Mucosa of descending colon (tissue), 3 donors: Measurements from ENCODE around the gene NUCB1. TPM values are rescaled to one million over a fixed set of nuclear protein-coding genes. Genes with fewer than 3 reads are reported as not detected.
"Not testable (repeated sequence)": the region's sequence is repeated elsewhere in the genome, so short reads cannot be mapped to it uniquely, and the experiment has no call there.

ENCODE experiments used
- ATAC-seq: fragments of 200-7000 bp; cut with Tn5 transposase; one replicate; pipeline ENCODE4 v1.9.1; 2020; ENCODE audit warnings: mild to moderate bottlenecking, moderate library complexity
- DNase-seq, 3 donors: peaks; one replicate each; pipeline ENCODE4 v3.0.0-alpha.2; 2020
- H3K36me3 ChIP-seq: fragments of 200-600 bp; one replicate; pipeline ENCODE4 v1.8.0; 2021; ENCODE audit warnings: low read depth, mild to moderate bottlenecking
- H3K4me1 ChIP-seq: fragments of 200-600 bp; one replicate; pipeline ENCODE4 v1.8.0; 2021; ENCODE audit warnings: low read depth, mild to moderate bottlenecking
- H3K4me3 ChIP-seq: fragments of 200-600 bp; one replicate; pipeline ENCODE4 v1.8.0; 2021; ENCODE audit warnings: mild to moderate bottlenecking
- H3K9me3 ChIP-seq: fragments of 200-600 bp; one replicate; pipeline ENCODE4 v1.8.0; 2021; ENCODE audit warnings: mild to moderate bottlenecking
- intact Hi-C, 2 donors: fragments of 100-400 bp; cut with DNase I in 1 of 2; cut with micrococcal nuclease in 1 of 2; formaldehyde crosslinking; loops; one replicate each; pipeline versions ENCODE4 v1.11.0 to v1.11.1; 2022; cut with DNase I, micrococcal nuclease
- total RNA-seq, 3 donors: library from RNA; stranded (reverse); fragmentation: NEBNext Ultra II Directional in 2 of 3; extraction: Animal tissue kit (Norgen Biotek cat#: 25700) in 2 of 3; gene quantifications; one replicate each; pipeline versions ENCODE4 v1.2.1 to v1.2.4, GENCODE V29; 2021 to 2023
- TF ChIP-seq, protein P1 (sequence below): fragments of 200-600 bp; IDR thresholded peaks from one replicate; pipeline ENCODE4 v1.8.0; 2022; ENCODE audit warnings: antibody characterized with exemption, mild to moderate bottlenecking
- donor health status: DM: no; HTN: no; CAD: no; lungs with moderate emphysema.
- donor health status: DM: no; HTN: no; CAD: no.
- donor health status: DM: no; HTN: yes; CAD: no.

The NUCB1 gene
- total RNA-seq, 3 donors from 2014 or later: 171 to 219 (median 205) TPM

DNA sequence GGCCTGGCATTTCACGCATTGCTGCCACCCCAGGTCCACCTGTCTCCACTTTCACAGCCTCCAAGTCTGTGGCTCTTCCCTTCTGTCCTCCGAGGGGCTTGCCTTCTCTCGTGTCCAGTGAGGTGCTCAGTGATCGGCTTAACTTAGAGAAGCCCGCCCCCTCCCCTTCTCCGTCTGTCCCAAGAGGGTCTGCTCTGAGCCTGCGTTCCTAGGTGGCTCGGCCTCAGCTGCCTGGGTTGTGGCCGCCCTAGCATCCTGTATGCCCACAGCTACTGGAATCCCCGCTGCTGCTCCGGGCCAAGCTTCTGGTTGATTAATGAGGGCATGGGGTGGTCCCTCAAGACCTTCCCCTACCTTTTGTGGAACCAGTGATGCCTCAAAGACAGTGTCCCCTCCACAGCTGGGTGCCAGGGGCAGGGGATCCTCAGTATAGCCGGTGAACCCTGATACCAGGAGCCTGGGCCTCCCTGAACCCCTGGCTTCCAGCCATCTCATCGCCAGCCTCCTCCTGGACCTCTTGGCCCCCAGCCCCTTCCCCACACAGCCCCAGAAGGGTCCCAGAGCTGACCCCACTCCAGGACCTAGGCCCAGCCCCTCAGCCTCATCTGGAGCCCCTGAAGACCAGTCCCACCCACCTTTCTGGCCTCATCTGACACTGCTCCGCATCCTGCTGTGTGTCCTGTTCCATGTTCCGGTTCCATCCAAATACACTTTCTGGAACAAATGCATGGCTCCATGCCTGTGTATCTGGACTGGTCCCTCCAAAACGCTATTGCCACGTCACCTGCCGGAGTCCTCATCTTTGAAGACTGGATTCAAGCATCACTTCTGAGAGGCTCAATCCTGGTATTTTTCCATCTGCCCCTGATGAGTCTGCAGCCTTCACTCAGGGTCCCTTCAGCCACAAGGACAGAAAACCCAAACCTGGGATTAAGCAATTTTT is 22.7 kb downstream of the NUCB1 start:
- TF ChIP-seq, protein P1, sequence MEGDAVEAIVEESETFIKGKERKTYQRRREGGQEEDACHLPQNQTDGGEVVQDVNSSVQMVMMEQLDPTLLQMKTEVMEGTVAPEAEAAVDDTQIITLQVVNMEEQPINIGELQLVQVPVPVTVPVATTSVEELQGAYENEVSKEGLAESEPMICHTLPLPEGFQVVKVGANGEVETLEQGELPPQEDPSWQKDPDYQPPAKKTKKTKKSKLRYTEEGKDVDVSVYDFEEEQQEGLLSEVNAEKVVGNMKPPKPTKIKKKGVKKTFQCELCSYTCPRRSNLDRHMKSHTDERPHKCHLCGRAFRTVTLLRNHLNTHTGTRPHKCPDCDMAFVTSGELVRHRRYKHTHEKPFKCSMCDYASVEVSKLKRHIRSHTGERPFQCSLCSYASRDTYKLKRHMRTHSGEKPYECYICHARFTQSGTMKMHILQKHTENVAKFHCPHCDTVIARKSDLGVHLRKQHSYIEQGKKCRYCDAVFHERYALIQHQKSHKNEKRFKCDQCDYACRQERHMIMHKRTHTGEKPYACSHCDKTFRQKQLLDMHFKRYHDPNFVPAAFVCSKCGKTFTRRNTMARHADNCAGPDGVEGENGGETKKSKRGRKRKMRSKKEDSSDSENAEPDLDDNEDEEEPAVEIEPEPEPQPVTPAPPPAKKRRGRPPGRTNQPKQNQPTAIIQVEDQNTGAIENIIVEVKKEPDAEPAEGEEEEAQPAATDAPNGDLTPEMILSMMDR: no peak
- intact Hi-C loops: no loop called here
- Histone ChIP-seq H3K9me3 (no peaks in the 10 kb centered on the region), H3K4me3 (no peak overlapping the region), H3K4me1 (peaks cover 4% of the 10 kb centered on the region), H3K36me3 (no peaks in the 10 kb centered on the region)
- ATAC-seq: no peak
- DNase-seq: no peak

DNA sequence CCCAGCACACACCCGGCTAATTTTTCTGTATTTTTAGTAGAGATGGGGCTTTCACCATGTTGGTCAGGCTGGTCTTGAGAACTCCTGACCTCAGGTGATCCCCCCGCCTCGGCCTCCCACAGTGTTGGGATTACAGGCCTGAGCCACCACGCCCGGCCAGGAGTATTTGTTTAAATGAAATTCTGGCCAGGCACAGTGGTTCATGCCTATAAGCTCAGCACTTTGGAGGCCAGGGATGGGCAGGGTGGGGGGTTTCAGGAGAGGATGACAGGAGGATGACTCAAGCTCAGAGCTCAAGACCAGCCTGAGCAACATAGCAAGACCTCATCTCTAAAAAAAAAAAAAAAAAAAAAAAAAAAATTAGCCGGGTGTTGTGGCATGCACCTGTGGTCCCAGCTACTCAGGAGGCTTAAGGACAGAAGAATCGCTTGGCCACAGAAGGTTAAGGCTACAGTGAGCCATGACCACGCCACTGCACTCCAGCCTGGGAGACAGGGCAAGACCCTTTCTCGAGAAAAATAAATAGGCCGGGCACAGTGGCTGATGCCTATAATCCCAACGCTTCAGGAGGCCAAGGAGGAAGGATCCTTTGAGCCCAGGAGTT is 25.2 kb downstream of the NUCB1 start:
- peak; percentile 7 for ATAC-seq
- Histone ChIP-seq H3K4me1 (peaks cover 4% of the 10 kb centered on the region), H3K4me3 (no peak overlapping the region), H3K9me3 (no peaks in the 10 kb centered on the region), H3K36me3 (no peaks in the 10 kb centered on the region)
- DNase-seq: no peak
- TF ChIP-seq, protein P1: no peak
- intact Hi-C loops: no loop called here

DNA sequence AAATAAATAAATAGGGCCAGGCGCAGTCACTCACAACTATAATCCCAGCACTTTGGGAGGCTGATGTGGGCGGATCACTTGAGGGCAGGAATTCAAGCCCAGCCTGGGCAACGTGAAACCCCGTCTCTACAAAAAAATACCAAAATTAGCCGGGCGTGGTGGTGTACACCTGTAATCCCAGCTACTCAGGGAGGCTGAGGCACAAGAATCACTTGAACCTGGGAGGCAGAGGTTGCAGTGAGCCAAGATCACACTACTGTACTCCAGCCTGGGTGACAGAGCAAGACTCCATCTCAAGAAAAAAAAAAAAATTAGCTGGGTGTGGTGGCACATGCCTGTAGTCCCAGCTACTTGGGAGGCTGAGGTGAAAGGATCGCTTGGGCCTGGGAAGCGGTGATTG is 25.8 kb downstream of the NUCB1 start:
- DNase-seq, ATAC-seq, H3K4me3 ChIP-seq, H3K9me3 ChIP-seq, H3K36me3 ChIP-seq, H3K4me1 ChIP-seq, intact Hi-C loops: not testable (repeated sequence)

DNA sequence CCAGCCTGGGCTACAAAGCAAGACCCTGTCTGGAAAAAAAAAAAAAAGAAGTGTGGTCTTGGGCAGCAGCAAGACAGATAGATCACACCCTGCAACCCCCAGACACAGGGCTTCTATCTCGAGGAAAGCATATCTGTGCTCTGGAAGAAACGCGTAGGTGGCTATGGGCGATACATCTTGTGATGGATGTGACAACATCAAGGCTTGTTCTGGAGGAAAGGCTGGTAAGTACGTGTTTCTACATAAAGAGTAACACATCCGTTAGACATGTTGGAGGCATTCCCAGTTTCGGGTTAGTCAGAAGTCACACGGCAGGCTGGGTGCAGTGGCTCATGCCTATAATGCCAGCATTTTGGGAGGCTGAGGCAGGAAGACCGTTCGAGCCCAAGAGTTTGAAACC is 26.8 kb downstream of the NUCB1 start:
- ATAC-seq: peak; percentile 57
- H3K9me3 ChIP-seq: no peaks in the 10 kb centered on the region
- no peak overlapping the region for H3K4me3 ChIP-seq
- H3K36me3 ChIP-seq: no peaks in the 10 kb centered on the region
- intact Hi-C loops: no loop called here
- DNase-seq: peak in 1 of 3 donors; percentile 34
- H3K4me1 ChIP-seq: peaks cover 4% of the 10 kb centered on the region
- TF ChIP-seq, protein P1: no peak

DNA sequence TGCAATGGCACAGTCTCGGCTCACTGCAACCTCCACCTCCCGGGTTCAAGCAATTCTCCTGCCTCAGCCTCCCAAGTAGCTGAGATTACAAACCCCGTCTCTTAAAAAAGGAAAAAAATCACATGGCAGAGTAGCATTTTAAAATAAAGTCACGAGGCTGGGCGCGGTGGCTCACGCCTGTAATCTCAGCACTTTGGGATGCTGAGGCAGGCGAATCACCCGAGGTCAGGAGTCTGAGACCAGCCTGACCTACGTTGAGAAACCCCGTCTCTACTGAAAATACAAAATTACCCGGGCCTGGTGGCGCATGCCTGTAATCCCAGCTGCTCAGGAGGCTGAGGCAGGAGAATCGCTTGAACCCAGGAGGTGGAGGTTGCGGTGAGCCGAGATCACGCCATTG is 27.6 kb downstream of the NUCB1 start:
- DNase-seq, H3K4me1 ChIP-seq, intact Hi-C loops, H3K9me3 ChIP-seq, H3K36me3 ChIP-seq, H3K4me3 ChIP-seq, ATAC-seq: not testable (repeated sequence)

DNA sequence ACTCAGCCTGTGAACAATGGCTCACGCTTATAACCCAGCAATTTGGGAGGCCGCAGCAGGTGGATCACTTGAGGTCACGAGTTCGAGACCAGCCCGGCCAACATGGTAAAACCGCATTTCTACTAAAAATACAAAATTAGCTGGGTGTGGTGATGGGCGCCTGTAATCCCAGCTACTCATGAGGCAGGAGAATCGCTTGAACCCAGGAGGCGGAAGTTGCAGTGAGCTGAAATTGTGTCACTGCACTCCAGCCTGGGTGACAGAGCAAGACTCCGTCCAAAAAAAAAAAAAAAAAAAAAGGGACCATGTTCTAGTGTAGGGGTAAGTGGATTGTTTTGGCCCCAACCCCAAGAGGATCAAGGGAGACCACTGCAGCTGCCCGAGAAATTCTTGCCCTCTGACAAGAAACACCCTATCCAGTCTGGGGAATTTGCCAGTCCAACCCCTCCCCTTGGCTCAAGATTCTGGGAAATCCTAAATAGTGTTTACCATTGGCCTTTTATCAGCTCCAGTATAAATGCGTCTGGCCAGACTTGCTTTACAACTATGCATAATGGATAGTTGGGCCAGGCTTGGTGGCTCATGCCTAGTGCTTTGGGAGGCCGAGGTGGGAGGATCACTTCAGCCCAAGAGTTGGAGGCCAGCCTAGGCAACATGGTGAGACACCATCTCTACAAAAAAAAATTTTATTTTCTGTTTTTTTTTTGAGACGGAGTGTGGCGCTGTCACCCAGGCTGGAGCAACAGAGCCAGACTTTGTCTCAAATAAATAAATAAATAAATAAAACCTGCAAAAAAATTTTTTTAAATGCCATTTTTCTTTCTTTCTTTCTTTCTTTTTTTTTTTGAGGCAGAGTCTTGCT is 28.3 kb downstream of the NUCB1 start:
- no peaks in the 10 kb centered on the region for H3K9me3 ChIP-seq
- peak; percentile 26 for ATAC-seq
- intact Hi-C loops: no loop called here
- TF ChIP-seq, protein P1: no peak
- H3K36me3 ChIP-seq: no peaks in the 10 kb centered on the region
- no peak for DNase-seq
- H3K4me1 ChIP-seq: peaks cover 8% of the 10 kb centered on the region
- no peak overlapping the region for H3K4me3 ChIP-seq
